ENCODE results near the gene B3GAT1. TPM values are rescaled to one million over a fixed set of nuclear protein-coding genes. Genes with fewer than 3 reads are reported as not detected.
A peak's percentile ranks its signal among the peaks of the same experiment; 100 is the strongest.
"Not testable (repeated sequence)": the region's sequence is repeated elsewhere in the genome, so short reads cannot be mapped to it uniquely, and the experiment has no call there.

B3GAT1 gene
- 4.8 and 4.9 TPM in 2 replicates for total RNA-seq (2014; rRNA removed; shearing (Covaris generic))

- peak; percentile 17 for DNase-seq (ENCODE audit: low spot score)
Observed at GRCh38 chr11:134412203-134413042, at the start of gene B3GAT1. Gene B3GAT1 (minus strand): TSS chr11:134412242. CDS start chr11:134387659, 24,583 bp downstream.

DNA sequence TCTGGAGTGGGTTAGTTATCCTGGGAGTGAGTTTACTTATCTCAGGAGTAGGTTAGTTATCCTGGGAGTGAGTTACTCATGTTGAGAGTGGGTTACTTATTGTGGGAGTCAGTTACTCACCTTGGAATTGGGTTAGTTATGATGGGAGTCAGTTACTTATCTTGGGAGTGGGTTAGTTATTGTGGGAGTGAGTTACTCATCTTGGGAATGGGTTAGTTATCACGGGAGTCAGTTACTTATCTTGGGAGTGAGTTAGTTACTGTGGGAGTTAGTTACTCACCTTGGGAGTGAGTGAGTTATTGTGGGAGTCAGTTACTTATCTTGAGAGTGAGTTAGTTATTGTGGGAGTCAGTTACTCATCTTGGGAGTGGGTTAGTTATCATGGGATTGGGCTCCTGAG, 49.6 kb upstream of the B3GAT1 start:
- no peak for DNase-seq (ENCODE audit: low spot score)

- DNase-seq (ENCODE audit: low spot score), result no peak
Observed at GRCh38 chr11:134460881-134461280, 48.8 kb upstream of the B3GAT1 start.

DNA sequence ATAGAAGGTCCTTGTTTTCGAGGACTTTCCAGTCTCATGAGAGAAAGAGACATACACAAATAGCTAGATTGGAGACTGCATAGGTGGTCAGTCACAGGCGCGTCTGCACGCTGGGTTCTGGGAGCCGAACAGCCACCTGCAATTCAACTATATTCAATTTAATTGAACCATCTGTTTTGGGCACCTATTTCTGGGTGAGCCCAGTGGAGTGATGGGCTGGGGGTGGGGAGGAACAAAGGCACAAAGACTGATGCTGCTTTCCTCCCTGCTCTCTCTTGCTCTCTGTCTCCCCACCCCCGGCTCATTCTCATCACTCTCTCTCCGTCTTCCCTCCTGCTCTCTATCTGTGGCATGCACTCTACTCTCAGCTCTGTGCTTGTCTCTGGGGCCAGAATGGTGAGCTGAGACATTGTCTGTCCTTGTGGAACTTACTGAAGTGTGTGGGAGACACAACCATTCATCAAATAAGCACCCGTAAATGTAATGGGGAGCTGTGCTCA, 48.1 kb upstream of the B3GAT1 start:
- no peak for DNase-seq (ENCODE audit: low spot score)

- no peak for DNase-seq (ENCODE audit: low spot score)
Observed at GRCh38 chr11:134459246-134460061, 47.4 kb upstream of the B3GAT1 start.

DNA sequence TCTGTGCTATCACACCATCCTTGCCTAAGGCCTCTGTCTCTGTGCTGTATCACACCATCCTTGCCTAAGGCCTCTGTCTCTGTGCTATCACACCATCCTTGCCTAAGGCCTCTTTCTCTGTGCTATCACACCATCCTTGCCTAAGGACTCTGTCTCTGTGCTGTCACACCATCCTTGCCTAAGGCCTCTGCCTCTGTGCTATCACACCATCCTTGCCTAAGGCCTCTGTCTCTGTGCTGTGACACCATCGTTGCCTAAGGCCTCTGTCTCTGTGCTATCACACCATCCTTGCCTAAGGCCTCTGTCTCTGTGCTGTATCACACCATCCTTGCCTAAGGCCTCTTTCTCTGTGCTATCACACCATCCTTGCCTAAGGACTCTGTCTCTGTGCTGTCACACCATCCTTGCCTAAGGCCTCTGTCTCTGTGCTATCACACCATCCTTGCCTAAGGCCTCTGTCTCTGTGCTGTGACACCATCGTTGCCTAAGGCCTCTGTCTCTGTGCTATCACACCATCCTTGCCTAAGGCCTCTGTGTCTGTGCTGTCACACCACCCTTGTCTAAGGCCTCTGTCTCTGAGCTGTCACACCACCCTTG, 45.5 kb upstream of the B3GAT1 start:
- not testable (repeated sequence) for DNase-seq (ENCODE audit: low spot score)

- no peak for DNase-seq (ENCODE audit: low spot score)
Observed at GRCh38 chr11:134455516-134455915, 43.5 kb upstream of the B3GAT1 start.

DNA sequence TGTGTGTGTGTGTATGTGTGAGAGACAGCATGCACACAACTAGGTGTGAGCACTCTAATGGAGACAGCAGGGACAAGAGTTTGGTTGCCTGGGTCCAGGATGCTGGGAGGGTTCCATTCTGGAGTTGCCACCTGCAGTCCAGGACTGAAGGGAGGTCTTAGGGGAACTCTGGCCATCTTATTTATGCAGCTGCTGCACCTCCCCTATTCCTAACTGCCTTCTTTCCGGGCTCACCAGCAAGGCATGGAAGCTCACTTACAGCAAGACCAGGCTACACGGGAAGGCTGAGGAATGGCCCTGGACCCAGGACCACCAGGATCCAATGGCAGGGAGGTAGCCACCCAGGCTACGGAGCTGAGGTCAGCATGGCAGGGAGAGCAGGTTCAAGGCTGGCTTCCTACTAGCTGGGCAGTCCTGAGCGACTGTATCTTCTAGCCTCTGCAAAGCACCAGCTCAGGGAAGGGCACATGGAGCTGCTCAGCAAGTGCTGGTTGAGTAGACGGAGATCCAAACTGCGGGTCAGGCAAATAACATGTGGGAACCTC, 42.2 kb upstream of the B3GAT1 start:
- no peak for DNase-seq (ENCODE audit: low spot score)

DNA sequence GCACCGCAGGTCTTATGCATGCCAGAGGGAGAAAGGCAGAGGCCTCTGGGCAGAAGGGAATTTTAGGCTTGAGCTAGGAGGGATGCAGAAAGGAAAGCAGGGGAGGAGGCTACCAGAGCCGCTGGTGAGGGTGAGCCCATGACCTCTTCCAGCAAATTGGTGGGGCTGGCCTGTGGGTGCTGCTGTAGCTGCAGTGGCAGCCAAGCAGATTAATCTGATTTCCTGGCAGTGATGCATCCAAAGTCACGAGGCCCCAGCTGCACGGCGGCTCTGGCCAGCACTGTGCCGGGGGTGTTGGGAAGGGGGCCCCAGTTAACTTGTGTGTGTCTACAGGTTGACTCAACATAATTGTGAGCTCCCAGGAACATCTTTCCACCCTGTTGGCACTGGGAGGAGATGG, 41.4 kb upstream of the B3GAT1 start:
- no peak for DNase-seq (ENCODE audit: low spot score)

DNA sequence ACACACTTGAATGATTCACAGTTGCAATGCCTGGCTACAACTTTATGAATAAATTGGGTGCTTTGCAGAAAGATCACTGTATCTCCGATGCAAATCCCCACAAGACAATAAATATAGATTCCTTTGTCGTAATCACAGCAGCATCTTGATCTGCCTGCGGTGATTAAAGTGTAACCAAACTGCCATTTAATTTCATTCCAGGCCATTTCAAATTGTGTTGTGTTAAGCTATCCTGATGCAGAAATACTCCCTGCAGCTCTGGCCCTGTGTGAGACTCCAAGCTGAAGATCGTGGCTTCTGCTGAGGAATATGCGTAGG, 40.8 kb upstream of the B3GAT1 start:
- DNase-seq (ENCODE audit: low spot score), result no peak

GRCh38 chr11:134452026-134452837, 40.2 kb upstream of the B3GAT1 start:
- DNase-seq (ENCODE audit: low spot score), result no peak

DNA sequence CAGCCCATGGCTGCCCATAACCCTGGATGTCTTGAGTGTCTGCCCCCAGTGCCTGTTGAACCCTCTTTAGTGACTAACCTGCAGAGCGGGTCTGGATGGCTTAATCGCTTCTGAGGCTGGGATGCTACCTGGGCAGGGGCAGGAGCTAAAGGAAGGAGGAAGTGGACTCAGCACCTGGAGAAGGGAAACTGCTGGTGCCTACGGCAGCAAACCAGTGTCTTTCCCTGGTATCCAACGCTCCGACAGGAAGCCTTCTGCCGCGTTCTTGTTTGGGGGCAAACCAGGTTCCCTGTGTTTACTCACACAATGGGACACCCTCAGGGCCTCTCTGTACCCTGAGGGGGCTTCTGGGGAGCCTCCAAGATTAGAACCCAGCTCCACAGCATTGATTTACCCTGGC, 38.1 kb upstream of the B3GAT1 start:
- DNase-seq (ENCODE audit: low spot score), result no peak

- no peak for DNase-seq (ENCODE audit: low spot score)
Observed at GRCh38 chr11:134449713-134450112, 37.7 kb upstream of the B3GAT1 start.

GRCh38 chr11:134449051-134449450, 37.0 kb upstream of the B3GAT1 start:
- DNase-seq (ENCODE audit: low spot score), result no peak

DNA sequence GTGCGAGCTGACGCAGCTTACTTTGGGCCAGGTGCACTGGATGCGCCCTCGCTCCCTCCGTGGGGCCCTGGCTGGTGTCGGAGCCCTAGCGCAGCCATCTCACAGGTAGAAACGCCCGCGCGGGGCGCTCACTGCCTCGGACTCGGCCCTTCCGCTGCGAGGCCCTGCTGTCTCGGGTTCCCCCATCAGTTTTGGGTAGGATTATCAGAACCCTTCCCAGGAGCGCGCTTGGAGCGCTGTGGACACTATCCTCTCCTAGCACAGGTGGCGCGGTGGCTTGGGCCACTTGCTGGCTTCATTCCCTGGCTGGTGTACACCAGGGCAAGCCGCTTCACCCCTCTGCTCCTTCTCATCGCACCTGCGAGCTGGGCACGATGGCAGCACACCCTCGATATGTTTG, 35.7 kb upstream of the B3GAT1 start:
- no peak for DNase-seq (ENCODE audit: low spot score)

GRCh38 chr11:134445601-134446325, 33.7 kb upstream of the B3GAT1 start:
- DNase-seq (ENCODE audit: low spot score), result peak; percentile 40

DNA sequence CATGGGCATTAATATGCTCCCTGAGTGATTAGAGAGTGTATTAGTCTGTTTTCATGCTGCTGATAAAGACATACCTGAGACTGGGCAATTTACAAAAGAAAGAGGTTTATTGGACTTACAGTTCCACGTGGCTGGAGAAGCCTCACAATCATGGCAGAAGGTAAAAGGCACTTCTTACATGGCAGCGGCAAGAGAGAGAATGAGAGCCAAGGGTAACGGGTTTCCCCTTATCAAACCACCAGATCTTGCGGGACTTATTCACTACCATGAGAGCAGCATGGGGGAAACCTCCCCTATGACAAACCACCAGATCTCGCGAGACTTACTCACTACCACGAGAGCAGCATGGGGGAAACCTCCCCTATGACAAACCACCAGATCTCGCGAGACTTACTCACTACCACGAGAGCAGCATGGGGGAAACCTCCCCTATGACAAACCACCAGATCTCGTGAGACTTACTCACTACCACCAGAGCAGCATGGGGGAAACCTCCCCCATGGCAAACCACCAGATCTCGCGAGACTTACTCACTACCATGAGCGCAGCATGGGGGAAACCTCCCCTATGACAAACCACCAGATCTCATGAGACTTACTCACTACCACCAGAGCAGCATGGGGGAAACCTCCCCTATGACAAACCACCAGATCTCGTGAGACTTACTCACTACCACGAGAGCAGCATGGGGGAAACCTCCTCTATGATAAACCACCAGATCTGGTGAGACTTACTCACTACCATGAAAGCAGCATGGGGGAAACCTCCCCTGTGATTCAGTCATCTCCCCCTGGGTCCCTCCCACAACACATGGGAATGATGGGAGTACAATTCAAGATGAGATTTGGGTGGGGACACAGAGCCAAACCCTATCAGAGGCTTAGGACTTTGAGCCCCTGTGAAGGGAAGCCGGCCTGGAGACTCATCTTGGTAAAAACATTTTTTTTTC, 32.4 kb upstream of the B3GAT1 start:
- DNase-seq (ENCODE audit: low spot score), result peak; percentile 91

DNA sequence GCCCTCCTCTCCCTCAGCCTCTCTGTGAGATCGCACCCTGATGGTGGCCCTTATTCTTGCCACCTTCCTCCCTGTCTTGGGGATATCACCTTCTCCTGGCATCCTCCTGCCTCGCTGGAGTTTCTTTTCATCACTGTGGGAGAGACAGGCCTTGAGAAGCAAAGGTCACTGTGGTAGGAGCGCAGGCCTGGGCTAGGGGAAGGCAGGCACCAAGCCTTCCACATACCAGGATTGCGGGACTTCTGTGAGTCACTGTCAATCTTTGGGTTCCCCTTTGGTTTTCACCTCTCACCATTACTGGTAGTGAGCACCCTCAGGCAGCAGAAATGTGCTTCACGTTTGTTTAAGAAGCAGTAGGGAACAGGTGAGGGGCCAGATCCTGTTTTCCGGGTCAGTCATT, 31.2 kb upstream of the B3GAT1 start:
- DNase-seq (ENCODE audit: low spot score), result no peak

- DNase-seq (ENCODE audit: low spot score), result no peak
Observed at GRCh38 chr11:134442246-134442645, 30.2 kb upstream of the B3GAT1 start.
